Right lobe of liver (tissue), 4 donors: ENCODE measurements around the gene NDOR1.
"Not testable (repeated sequence)": the region's sequence is repeated elsewhere in the genome, so short reads cannot be mapped to it uniquely, and the experiment has no call there.

Experiments used
- CTCF ChIP-seq, 4 donors: fragments of 200-600 bp in 3 of 4; fragments of 450-650 bp in 1 of 4; IDR thresholded peaks; one replicate each; pipeline versions ENCODE4 v1.5.1 to v1.8.0; 2016 to 2022; ENCODE audit warnings: antibody characterized with exemption in 4 of 4, mild to moderate bottlenecking in 2 of 4
- POLR2A ChIP-seq: fragments of 450-650 bp; IDR thresholded peaks from one replicate; pipeline ENCODE4 v1.6.1; 2017; ENCODE audit warnings: antibody characterized with exemption, mild to moderate bottlenecking
- donor health status: DM: no; HTN: no; CAD: no.
- donor health status: DM: no; HTN: no; CAD: no.
- donor health status: DM: no; HTN: yes; CAD: no.

GRCh38 chr9:137262173-137262908 is 56.8 kb downstream of the NDOR1 start:
- not testable (repeated sequence) for TF ChIP-seq POLR2A
- peak; percentile 33 to 49 (median 44) for TF ChIP-seq CTCF (IDR thresholded peaks at IDR 0.05)
